ENCODE results near the gene TBC1D5.

DNA sequence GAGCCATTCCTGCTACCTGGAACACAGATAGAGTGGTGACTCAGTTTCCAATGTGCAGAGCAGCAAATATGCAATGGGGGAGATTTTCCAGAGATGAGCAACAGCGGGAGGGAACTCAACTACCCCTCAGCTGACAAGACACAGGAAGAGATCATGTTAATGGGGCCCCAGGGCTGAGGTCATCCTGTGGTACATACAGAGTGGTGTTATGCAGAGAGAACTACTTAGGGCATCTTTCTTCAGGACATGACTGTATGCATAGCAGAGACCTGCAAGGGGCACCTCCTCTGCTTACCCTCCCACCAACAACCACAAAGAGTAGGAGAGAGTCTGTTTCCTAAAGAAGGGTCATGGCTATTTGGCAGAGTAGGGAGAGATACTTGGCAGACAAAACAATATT, 6.8 kb upstream of the TBC1D5 start:
- TF ChIP-seq, protein P1, sequence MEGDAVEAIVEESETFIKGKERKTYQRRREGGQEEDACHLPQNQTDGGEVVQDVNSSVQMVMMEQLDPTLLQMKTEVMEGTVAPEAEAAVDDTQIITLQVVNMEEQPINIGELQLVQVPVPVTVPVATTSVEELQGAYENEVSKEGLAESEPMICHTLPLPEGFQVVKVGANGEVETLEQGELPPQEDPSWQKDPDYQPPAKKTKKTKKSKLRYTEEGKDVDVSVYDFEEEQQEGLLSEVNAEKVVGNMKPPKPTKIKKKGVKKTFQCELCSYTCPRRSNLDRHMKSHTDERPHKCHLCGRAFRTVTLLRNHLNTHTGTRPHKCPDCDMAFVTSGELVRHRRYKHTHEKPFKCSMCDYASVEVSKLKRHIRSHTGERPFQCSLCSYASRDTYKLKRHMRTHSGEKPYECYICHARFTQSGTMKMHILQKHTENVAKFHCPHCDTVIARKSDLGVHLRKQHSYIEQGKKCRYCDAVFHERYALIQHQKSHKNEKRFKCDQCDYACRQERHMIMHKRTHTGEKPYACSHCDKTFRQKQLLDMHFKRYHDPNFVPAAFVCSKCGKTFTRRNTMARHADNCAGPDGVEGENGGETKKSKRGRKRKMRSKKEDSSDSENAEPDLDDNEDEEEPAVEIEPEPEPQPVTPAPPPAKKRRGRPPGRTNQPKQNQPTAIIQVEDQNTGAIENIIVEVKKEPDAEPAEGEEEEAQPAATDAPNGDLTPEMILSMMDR (conservative IDR thresholded peaks at IDR 0.05; ENCODE audit: low read depth, low read length) = no peak
- TF ChIP-seq FOS (IDR thresholded peaks at IDR 0.05; ENCODE audit: low read depth, low read length) (no peak), SMC3 (IDR thresholded peaks at IDR 0.05; ENCODE audit: low read depth, low read length) (no peak), POLR2A (IDR thresholded peaks at IDR 0.05; ENCODE audit: low read depth, low read length) (no peak), BHLHE40 (IDR thresholded peaks at IDR 0.05; ENCODE audit: low read depth, low read length) (no peak), MXI1 (IDR thresholded peaks at IDR 0.05; ENCODE audit: borderline replicate concordance, low read depth, low read length) (no peak), MAFK (IDR thresholded peaks at IDR 0.05; ENCODE audit: low read depth, low read length) (no peak)

Measured in IMR-90 (cell line).